GM21447 (cell line): ENCODE results near the gene TRH.

Experiments
- ATAC-seq: cut with Tn5 transposase; IDR thresholded peaks from one replicate; pipeline ENCODE4 v1.9.1; 2021; ENCODE audit not compliant: unreplicated experiment

Gene TRH, protein sequence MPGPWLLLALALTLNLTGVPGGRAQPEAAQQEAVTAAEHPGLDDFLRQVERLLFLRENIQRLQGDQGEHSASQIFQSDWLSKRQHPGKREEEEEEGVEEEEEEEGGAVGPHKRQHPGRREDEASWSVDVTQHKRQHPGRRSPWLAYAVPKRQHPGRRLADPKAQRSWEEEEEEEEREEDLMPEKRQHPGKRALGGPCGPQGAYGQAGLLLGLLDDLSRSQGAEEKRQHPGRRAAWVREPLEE

DNA sequence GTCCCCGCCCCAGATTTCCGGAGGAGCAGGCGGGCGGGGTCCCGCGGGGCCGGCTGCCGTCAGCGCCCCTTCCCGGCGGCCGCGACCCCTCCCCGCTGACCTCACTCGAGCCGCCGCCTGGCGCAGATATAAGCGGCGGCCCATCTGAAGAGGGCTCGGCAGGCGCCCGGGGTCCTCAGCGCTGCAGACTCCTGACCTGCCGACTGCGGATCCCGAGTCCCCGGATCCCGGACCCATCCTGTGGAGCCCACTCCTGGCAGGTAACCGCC, at the start of gene TRH:
TSS of gene TRH (plus strand) at position 157 of the 269 bp plus-strand sequence. CDS start 1,097 bp downstream, outside the sequence.
- no peak for ATAC-seq

DNA sequence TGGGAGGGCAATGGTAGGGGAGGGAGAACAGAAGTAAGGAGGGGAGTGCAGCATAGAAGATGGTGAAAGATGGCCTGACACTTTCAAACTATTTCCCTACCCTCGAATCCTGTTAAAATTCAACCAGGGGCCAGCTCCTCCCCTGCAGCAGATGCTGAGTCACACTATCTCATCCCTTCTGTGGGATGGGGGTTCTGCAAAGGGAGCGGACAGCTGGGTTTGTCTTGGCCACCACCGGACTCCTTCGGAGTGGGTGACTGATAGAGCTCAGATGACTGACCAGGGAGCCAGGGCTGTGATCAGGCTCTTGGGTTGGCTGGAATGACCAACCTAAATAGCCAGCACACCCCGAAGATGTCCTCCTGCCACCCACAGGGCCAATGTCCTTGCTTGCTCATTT, 47.4 kb upstream of the TRH start:
- no peak for ATAC-seq

DNA sequence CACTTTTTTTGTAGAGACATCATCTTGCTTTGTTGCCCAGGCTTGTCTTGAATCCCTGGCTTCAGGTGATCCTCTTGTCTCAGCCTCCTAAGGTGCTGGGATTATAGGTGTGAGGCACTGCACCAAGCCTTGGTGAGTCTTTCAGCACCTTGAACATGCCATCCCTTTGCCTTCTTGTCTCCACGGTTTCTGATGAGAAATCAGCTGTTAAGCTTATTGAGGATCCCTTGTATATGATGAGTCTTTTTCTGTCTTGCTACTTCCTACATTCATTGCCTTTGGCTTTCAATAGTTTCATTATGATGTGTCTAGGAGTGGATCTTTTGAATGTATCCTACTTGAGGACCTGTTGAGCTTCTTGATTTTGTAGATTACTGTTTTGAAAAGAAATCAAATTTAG, 45.1 kb upstream of the TRH start:
- no peak for ATAC-seq

DNA sequence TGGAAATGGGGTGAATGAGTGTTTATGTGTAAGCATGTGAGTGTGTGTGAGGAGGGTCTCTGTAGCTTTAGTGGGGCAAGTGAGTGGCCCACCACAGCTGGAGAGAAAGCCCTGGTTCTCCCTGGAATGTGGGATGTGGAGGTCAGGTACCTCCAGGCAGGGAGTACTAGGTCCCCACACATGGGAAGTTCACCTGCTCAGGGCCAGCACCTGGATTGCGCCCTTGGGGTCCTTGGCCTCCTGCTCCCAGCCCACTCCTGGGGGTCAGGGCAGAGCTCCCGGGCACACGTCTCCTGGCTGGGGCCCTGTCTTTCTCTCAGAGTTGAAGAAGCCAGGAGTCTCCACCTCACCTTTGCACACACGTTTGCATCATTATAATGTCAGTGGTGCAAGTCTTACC, 41.0 kb upstream of the TRH start:
- ATAC-seq: no peak

DNA sequence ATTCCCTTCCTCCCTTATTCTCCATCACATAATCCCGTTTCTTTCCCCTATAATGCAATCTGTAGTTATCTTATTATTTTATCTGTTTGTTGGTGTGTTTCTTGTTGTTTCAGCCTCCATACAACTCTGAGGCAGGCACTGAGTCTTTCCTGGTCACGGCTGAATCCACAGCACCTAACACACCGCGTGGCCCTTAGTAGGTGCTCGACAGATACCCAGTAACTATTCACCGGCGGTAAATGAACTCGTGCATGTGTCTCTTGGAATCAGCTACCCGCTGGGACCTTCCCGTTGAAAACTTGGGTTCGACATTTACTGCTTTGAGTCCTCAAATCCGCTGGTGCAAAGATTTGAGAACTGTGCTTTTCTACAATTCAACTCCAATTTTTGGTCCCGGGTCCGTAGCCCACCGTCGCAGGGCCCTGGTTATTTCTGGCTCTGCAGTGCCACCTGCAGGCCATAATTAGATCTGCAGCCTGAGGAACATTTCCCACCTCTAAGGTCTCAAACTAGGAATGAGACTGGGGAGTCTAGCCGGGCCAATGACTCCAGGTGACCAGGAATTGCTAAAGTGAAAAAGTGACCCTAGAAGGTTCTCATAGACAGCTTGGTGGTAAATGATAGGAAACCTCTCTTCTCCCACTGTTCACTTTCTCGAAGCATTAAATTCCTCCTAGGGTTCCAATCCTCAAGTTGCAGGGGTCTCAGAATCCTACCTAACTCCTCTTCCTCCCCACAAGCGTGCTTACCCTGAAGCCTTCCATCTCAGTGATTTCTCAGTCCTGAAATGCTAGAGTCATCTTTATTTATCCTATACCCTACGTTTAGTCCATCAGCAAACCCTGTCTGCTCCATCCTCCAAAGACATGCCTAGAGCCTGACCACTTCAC, 40.0 kb upstream of the TRH start:
- no peak for ATAC-seq

DNA sequence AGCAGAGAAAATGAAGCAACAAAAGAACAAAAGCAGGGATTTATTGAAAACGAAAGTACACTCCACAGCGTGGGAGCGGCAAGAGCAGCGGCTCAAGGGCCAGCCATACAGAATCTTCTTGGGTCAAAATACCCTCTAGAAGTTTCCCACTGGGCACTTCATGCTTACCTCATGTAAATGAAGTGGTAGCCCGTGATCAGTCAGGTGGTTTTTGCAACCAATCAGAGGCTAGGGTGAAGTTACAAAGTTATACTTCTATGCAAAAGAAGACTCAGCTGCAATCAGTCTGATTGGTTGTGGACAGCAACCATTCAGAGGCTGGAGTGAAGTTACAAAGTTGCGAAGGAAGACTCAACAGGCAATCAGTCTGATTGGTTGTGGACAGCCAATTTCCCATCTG, 37.8 kb upstream of the TRH start:
- ATAC-seq: no peak

DNA sequence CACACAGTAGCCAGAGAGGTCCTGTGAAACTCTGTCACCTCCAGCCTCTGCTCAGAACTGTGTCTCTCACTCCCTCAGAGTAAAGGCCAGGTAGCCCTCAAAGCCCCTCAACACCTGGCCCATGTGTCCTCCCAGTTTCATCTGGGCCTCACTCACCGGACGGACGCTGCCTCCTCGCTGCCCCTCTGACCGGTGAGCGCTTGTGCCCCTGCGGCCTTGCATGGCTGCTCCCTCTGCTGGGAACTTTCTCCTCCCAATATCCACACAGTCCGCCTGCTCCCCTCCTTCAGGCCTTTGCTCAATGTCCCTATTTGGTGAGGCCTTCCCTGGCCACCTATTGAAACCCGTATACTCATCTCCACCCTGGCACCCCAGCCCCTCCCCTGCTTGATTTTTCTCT, 36.8 kb upstream of the TRH start:
- ATAC-seq: no peak

DNA sequence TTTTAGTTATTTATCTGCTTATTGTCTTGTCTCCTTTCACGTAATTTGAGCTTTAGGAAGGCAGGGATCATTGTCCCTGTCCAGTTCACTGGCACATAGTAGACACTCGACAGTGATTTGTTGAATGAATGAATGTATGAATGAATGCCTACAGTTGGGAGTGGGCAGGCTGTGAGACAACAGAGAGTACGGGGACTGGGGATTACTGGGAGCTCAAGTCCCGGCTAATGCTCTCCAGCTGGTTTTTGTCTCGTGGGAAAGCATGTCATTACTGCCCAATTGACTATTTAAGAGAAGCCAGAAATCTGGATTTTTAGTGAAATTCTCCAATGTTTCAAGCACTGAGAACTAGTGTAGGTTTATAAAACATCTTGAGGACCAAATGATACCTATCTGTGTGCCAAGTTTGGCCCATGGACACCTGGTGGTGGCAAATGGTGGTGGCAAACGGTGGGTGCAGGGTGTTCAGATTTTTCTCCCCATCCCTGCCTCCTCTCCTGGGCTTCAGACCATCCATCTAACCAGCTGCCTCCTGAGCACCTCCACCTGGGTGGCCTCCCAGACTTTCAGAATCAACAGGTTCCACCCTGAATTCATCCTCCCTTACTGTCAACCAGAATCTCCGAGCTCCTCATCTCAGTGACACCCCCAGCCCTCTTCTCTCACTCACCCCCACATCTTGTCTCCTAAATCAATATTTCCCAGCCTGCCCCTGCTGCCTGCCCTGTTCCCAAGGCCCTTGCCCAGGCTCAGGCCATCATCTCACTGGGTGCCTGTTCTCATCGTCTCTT, 36.2 kb upstream of the TRH start:
- ATAC-seq: no peak

DNA sequence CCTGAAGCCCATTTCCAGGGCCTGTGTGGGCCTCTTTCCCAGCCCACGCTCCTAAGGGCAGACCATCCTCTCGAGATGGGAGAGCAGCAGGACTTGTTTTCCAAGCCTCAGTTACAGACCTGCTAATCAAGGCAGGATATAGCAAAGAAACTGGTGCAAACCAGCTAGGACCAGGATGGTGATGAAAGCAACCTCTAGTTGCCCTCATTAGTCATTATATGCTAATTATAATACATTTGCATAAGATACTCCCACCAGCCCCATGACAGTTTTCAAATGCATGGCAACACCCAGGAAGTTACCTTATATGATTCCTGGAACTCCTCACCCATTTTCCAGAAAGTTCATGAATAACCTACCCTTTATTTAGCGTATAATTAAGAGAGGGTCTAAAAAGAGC, 34.4 kb upstream of the TRH start:
- no peak for ATAC-seq

DNA sequence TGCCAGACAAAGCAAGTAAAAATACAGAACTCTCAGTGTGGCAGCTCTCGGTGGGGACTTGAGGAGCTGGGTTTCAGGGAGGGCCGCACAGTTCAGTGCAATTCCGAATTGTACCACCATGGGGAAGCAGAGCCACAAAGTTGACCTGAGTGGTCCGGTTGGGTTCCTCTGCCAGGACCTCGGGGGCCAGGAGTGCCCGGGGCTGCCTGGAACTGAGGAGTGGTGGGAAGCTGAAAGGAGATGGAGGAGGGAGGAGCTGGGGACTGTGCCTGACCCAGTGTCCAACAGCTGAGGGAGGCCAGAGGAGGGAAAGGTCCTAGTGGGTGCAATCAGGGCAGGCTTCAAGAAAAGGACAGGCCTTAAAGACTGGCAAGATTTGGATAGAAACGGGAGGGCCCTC, 32.2 kb upstream of the TRH start:
- no peak for ATAC-seq

DNA sequence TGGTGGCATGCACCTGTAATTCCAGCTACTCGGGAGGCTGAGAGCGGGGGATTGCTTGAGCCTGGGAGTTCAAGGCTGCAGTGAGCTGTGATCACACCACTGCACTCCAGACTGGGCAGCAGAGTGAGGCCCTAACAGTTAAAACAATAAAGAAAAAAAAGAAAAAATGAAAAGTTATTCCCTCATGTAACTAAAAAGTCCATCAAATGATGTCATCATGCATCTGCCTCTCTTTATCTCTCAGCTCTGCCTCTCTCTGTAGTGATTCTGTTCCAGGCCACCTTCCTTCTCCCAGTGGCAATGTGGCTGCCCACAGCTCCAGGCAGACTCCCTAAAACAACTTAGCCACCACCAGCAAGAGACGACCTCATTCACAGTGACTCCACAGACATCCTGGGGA, 31.5 kb upstream of the TRH start:
- no peak for ATAC-seq

DNA sequence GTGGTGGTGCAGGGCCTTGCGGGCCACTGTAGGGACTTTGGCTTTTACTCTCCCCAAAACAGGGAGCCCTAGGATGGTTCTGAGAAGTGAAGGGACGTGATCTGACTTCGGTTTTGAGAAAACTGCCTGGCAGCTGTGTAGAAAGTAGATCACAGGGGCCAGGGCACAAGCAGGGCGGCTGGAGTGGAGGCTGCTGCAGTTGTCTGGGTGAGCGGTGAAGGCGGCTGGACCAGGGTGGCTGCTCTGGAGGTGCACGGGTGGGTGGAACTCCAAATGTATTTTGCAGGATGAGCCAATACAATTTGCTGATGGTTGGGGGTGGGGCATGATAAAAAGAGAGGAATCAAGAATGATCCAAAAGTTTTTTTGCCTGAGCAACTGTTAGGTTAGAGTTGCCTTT, 29.8 kb upstream of the TRH start:
- no peak for ATAC-seq

DNA sequence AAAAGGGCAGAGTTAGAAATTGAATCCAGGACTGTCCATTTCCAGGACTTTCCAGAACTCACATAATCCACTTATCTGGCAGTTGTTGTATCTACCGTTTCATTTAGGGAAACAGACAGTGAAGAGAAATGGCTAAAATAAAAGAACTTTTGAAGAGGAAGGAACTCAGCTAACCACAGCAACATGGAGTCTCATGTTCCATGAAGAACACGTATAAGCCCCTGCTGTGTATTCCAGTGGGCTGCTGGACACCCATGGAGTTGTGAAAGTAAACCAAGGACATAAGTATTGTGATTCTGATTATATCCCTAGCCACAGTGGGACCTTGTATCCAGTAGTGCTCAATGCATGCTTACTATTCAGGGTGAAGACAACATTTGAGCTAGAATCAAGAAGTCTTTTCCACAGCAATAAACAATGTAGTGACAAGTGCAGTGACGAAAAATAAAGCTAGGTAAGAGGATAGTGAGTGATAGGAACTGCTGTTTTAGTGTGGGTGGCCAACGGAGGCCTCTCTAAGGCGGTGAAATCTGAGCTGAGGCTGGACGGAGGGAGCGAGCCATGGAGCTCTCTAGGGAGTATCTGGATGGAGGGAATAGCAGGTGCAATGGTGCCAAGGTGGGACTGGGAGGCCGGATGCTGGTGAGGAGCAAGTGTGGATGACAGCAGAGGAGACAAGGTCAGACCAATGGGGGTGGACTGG, 26.8 kb upstream of the TRH start:
- ATAC-seq: no peak

DNA sequence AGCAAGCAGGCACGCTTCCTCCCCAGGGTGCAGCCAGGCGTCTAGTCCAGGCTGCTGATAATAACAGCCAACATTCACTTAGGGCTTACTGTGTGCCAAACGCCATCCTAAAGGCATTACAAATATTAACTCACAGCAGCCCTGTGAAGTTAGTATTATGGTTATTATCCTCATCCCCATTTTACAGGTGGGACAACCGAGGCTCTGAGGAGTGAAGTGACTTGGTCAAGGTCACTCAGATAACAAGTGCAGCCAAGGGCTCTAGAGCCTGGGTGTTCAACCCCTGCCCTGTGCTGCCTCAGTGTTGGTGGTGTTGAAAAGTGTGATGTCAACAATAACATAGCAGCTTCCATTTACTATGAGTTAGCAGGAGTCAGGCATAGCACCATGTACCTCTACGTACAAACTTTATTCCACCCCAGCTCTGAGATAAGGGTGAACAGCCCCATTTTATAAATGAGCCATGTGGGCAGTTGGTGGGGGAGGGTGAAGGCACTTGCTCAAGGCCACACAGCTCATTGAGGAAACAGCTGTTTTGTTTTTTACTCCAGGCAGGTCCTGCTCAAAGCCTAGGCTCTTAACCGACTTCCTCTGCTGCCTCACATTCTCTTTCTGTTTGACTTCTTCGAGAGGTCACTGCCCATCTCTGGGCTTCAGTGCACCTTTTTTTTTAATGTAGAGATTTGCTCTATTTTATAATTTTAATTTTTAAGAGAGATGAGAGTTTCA, 24.0 kb upstream of the TRH start:
- ATAC-seq: no peak

DNA sequence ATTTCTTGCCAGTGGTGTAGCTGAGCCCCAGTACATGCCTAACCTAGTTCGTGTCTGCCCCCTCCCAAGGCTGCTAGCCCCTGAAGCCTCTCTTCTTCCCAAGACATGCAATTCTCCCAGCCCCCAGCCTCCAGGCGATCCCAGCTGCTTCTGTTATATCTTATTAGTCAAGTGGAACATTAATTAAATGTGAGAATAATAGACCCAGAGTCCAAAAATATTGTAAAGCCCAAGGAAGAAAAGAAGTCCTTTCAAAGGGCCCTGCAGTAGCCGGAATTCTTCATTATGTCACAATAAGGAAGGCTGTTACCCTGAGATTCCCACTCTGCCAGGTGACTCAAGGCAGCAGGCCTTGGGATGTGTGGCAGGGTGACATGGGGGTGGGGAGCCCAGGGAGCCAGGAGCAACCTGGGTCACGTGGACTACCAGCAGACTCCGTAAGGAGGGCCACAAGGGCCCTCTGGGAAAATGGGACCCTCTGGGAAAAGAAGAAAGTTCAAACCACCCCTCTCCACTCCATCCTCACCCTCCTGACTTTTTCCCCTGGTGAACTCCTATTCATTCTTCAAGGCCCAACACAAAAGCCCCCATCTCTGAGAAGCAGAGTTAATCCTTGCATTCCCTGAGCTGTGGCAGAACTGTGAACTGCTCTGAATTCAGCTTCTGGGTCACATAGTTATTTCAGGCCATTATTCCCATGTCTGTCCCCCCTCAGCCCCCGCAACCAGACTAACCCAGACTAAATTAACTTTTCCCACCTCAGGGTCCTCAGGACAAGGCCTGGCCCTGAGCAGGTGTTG, 21.8 kb upstream of the TRH start:
- ATAC-seq: no peak

DNA sequence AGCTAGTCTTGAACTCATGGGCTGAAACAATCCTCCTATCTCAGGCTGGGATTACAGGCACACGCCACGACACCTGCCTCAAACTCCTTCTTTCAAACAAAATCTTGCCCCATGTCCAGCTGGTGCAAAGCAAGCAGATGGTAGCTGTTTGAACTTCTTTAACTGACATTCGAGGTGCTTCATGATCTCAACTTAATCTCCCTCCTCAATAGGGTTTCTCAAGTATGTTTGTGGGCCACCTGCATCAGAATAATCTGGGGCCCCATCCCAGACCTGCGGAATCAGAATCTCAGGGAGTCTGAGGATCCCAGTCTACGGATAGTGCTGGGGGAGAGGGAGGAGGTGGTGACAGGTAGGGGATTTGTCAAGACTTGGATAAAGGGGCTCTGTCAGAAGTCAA, 20.9 kb upstream of the TRH start:
- no peak for ATAC-seq

DNA sequence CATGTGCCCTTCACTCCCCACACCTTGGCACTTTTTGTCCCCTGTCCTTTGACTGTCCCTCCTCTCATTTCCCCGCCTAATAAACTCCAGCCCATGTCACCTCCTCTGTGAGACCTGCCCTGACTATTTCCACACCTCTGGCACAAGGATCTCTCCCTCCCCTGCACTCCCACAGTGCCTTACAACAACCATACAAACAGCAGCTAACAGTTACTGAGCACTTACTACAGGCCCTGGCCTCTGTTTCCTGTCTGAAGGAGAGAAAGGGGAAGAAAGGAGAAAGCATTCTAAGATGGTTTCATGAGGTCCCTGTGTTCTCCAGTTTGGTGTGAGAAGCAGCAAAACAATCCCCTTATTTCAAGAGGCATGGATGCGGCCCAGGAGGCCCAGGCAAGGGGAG, 20.0 kb upstream of the TRH start:
- no peak for ATAC-seq

DNA sequence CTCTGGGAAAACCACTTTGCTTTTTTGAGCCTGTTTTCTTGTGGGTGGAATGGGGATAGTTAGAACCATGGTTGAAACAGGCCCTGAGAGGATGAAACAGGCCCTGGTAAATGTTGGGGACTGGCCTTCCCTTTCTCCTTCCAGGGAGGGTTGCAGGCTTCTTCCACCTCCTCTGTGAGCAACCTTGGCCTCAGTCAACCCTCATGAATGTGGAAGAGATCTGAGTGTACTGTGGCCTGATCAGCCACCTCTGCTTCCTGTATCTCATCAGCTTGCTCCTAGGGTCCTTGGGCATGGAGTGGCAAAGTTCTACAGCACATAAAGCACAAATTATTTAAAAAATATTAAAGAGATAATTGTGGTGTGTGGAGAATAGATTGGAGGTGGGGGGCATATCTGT, 17.6 kb upstream of the TRH start:
- ATAC-seq: no peak

DNA sequence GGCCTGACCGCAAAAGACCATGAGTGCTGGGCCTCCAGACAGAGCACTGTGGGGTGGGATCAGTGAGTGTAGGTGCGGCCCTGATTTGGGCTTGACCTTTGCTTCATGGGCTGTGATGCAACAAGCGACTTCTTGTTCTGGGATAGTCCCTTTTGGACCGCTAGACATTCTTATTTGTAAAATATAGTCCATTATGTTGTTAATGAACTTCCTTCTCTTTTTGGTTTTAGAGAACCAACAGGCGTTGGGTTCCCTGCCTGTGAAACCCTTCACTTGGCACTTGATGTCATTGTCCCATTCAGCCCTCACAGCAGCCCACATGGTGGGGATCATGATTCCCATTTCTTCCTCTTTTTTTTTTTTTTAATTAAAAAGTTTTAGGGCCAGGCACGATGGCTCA, 15.8 kb upstream of the TRH start:
- ATAC-seq: no peak

DNA sequence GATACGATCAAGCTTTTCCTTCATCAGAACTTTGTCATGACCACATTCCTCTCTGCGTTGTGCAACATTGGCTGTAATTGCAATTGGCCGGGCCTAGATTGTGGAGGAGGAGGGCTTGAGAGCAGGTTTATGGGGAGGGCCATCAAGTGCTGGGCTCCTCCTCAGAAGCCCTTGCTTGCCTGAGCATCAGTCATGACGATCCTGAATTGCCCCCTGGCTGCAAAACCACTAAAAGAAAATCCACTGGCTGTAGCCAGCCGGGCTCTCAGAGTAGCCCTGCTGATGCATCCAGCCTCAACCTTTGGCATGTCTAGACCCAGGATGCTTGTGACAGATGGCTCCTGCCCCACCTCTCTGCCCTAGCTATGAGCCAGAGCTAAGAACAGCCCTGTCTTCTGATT, 13.4 kb upstream of the TRH start:
- no peak for ATAC-seq
